ENCODE data around the gene HCN3. TPM values are rescaled to one million over a fixed set of nuclear protein-coding genes. Genes with fewer than 3 reads are reported as not detected.
A peak's percentile ranks its signal among the peaks of the same experiment; 100 is the strongest.
"Not testable (repeated sequence)": the region's sequence is repeated elsewhere in the genome, so short reads cannot be mapped to it uniquely, and the experiment has no call there.

HCN3 gene
- polyA plus RNA-seq: 18.3 TPM
- long read RNA-seq, donor 1, partial matches to known transcripts: 0 of 1 reads
- long read RNA-seq, donor 1, other reads (novel, unspliced or antisense): 0 of 1 reads
- long read RNA-seq, donor 2: 0 reads
- long read RNA-seq, donor 3: 0 reads
- long read RNA-seq, donor 4: 0 reads
- long read RNA-seq, donor 5, partial matches to known transcripts: 0 of 1 reads
- long read RNA-seq, donor 5, other reads (novel, unspliced or antisense): 0 of 1 reads
- long read RNA-seq, donor 6, partial matches to known transcripts: 85 of 87 reads
- long read RNA-seq, donor 6, other reads (novel, unspliced or antisense): 0 of 87 reads
- long read RNA-seq, donor 7: 0 reads
- long read RNA-seq, donor 8, partial matches to known transcripts: 0 of 1 reads
- long read RNA-seq, donor 8, other reads (novel, unspliced or antisense): 0 of 1 reads
- long read RNA-seq, donor 9, partial matches to known transcripts: 29 of 35 reads
- long read RNA-seq, donor 9, other reads (novel, unspliced or antisense): 6 of 35 reads
- long read RNA-seq, donor 10, partial matches to known transcripts: 0 of 2 reads
- long read RNA-seq, donor 10, other reads (novel, unspliced or antisense): 0 of 2 reads
- long read RNA-seq, donor 11, partial matches to known transcripts: 0 of 1 reads
- long read RNA-seq, donor 11, other reads (novel, unspliced or antisense): 0 of 1 reads

- no peaks in the 10 kb centered on the region for H3K27me3 ChIP-seq (ENCODE audit: control insufficient read depth, insufficient read depth, low read length)
- peaks cover 17% of the 10 kb centered on the region for H3K4me1 ChIP-seq (ENCODE audit: control insufficient read depth, insufficient read depth, low read length)
- WGBS (ENCODE audit: insufficient coverage, low lambda C conversion rate): no CpG with 5 or more reads among the region's 68 CpGs
- H3K36me3 ChIP-seq (ENCODE audit: control insufficient read depth, insufficient read depth, low read length): peaks cover under 1% of the 10 kb centered on the region
- peak within 1 kb of the TSS; percentile 50 for H3K27ac ChIP-seq (ENCODE audit: low read length)
- H3K9me3 ChIP-seq (ENCODE audit: control insufficient read depth, low read depth, low read length): no peaks in the 10 kb centered on the region
- DNase-seq: peak; percentile 97 to 98
- H3K4me3 ChIP-seq (ENCODE audit: low read length): peak within 1 kb of the TSS; percentile 92
Measured at GRCh38 chr1:155277070-155277901, at the start of gene HCN3. Gene HCN3, plus strand, starts transcription at chr1:155277463. Its CDS starts 128 bp downstream, at chr1:155277591.

DNA sequence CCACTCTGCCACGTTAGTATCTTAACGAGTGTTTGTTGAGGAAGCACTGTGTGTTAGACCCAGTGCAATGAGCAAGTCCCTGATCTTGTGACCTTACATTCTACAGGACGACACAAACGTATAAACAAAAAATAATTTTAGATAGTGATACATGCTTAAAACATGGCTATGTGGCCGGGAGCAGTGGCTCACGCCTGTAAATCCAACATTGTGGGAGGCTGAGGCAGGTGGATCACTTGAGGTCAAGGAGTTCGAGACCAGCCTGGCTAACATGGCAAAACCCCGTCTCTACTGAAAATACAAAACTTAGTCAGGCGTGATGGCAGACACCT lies 49.2 kb upstream of the HCN3 start:
- peak overlapping the region; percentile 62 for H3K4me3 ChIP-seq (ENCODE audit: low read length)
- peak overlapping the region; percentile 61 for H3K27ac ChIP-seq (ENCODE audit: low read length)
- H3K4me1 ChIP-seq (ENCODE audit: control insufficient read depth, insufficient read depth, low read length): peaks cover 8% of the 10 kb centered on the region
- 40% methylated on average over 1 of the region's 9 CpGs for WGBS (ENCODE audit: insufficient coverage, low lambda C conversion rate)
- no peak for DNase-seq
- no peaks in the 10 kb centered on the region for H3K9me3 ChIP-seq (ENCODE audit: control insufficient read depth, low read depth, low read length)
- H3K36me3 ChIP-seq (ENCODE audit: control insufficient read depth, insufficient read depth, low read length): no peaks in the 10 kb centered on the region
- H3K27me3 ChIP-seq (ENCODE audit: control insufficient read depth, insufficient read depth, low read length): no peaks in the 10 kb centered on the region

DNA sequence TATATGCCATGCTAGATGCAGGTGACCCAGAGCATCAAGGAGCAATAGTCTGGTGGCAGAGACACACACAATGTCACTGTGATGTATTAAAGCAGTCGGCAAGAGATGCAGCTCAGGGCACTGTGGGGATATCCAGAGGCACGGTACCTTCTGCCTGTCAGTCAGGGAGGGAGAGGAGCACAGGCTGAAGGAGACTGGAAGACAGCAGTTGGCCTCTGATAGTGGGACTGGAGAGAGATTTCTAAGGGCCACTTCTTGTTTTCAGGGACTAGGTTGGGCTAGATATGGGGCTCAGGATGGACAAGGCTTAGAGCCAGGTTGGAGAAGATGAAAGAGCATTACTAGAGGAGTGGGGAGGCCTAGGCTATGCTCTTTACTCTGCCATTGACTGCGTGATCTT lies 46.0 kb upstream of the HCN3 start:
- DNase-seq; H3K27me3 ChIP-seq (ENCODE audit: control insufficient read depth, insufficient read depth, low read length); H3K27ac ChIP-seq (ENCODE audit: low read length); H3K9me3 ChIP-seq (ENCODE audit: control insufficient read depth, low read depth, low read length); H3K4me3 ChIP-seq (ENCODE audit: low read length); H3K4me1 ChIP-seq (ENCODE audit: control insufficient read depth, insufficient read depth, low read length); H3K36me3 ChIP-seq (ENCODE audit: control insufficient read depth, insufficient read depth, low read length): not testable (repeated sequence)
- no CpG with 5 or more reads among the region's 3 CpGs for WGBS (ENCODE audit: insufficient coverage, low lambda C conversion rate)

DNA sequence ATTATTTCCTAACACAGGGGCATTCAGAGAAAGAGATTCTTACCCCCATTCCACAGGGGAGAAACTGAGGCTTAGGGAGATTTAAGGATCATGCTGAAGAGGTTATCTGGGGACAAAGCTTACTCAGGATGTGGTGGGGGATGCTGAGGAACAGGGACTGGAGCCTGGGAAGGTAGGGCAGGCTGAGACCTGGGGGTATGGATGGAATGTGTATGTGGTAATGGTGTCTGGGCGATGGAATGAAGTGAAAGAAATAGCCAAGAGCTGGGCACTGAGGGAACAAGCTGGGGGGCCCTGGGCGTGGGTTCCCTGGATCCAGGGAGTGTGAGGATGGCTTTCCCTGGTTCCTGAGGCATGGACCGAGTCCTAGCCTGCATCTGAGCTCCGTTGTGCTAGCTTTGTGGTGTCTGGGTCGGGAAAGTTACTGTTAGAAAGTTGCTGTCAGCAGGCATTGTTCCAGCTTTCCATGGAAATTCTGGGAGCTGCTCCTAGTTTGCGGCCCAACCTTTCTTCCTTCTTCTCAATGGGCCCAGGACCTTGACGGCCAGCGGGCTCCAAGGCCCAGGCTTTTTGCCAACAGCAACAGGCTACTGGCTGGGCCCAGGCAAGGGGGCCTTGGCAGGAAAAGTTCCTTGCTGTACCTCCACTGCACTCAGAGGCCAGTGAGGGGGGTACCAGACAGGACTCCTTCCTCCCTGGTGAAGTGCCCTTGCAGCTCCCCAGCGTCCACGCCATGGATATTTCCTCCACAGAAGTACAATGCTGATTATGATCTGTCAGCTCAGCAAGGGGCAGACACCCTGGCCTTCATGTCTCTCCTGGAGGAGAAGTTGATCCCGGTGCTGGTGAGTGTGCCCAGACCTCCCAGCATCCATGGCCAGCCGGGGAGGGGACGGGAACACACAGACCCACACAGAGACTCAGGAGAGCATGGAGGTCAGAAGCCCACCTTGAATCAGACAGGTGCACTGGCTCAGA lies 45.0 kb upstream of the HCN3 start:
- WGBS (ENCODE audit: insufficient coverage, low lambda C conversion rate): no CpG with 5 or more reads among the region's 13 CpGs

DNA sequence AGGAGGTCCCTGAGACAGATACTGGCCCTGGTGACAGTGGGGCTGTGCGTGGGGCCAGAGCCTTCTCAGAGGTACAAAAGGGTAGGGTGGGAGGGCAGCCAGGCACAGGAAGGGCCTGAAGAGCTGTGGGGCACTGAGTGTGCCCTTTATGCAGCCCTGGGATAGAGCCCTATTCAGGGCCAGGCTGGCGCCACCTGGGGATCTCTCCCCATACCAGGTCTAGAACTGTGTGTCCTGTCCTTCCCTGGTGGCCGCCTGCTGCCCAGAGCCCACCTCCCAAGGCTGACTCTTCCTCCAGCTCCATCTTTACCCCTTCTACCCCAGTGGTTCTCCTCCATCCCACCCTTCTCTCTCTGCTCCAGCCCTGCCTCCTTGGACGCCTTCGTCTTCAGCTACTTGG lies 43.8 kb upstream of the HCN3 start:
- H3K36me3 ChIP-seq (ENCODE audit: control insufficient read depth, insufficient read depth, low read length): peaks cover 18% of the 10 kb centered on the region
- not testable (repeated sequence) for H3K27me3 ChIP-seq (ENCODE audit: control insufficient read depth, insufficient read depth, low read length); DNase-seq; H3K4me3 ChIP-seq (ENCODE audit: low read length); H3K27ac ChIP-seq (ENCODE audit: low read length); H3K9me3 ChIP-seq (ENCODE audit: control insufficient read depth, low read depth, low read length); H3K4me1 ChIP-seq (ENCODE audit: control insufficient read depth, insufficient read depth, low read length)
- no CpG with 5 or more reads among the region's 5 CpGs for WGBS (ENCODE audit: insufficient coverage, low lambda C conversion rate)

More for the DNA sequence above, 45.0 kb upstream of the HCN3 start:
- H3K27me3 ChIP-seq (ENCODE audit: control insufficient read depth, insufficient read depth, low read length); H3K9me3 ChIP-seq (ENCODE audit: control insufficient read depth, low read depth, low read length); DNase-seq; H3K4me1 ChIP-seq (ENCODE audit: control insufficient read depth, insufficient read depth, low read length); H3K27ac ChIP-seq (ENCODE audit: low read length); H3K4me3 ChIP-seq (ENCODE audit: low read length): not testable (repeated sequence)
- peaks cover 15% of the 10 kb centered on the region for H3K36me3 ChIP-seq (ENCODE audit: control insufficient read depth, insufficient read depth, low read length)

DNA sequence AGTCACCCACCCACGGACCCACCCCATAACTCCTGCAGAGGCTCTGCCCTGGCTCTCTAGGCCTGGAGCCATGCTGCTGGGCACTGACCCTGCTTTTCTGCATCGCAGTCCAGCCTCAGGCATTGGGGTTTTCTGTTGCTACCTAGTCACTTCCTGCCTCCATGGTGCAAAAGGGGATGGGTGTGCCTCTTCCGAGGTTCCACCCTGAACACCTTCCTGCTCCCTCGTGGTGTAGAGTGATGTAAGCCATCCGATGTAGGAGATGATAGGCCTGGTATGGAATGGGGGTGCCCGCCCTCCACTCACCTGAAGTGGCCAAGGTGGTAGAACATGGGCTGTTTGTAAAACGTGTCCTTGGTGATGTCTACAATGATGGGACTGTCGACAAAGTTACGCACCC lies 41.9 kb upstream of the HCN3 start:
- not testable (repeated sequence) for H3K4me3 ChIP-seq (ENCODE audit: low read length); H3K27ac ChIP-seq (ENCODE audit: low read length); H3K4me1 ChIP-seq (ENCODE audit: control insufficient read depth, insufficient read depth, low read length); H3K27me3 ChIP-seq (ENCODE audit: control insufficient read depth, insufficient read depth, low read length); H3K9me3 ChIP-seq (ENCODE audit: control insufficient read depth, low read depth, low read length); DNase-seq
- no CpG with 5 or more reads among the region's 9 CpGs for WGBS (ENCODE audit: insufficient coverage, low lambda C conversion rate)
- peaks cover 28% of the 10 kb centered on the region for H3K36me3 ChIP-seq (ENCODE audit: control insufficient read depth, insufficient read depth, low read length)

GRCh38 chr1:155236451-155236850 lies 40.8 kb upstream of the HCN3 start:
- no CpG with 5 or more reads among the region's 5 CpGs for WGBS (ENCODE audit: insufficient coverage, low lambda C conversion rate)
- Histone ChIP-seq H3K9me3 (ENCODE audit: control insufficient read depth, low read depth, low read length) (no peaks in the 10 kb centered on the region), H3K4me1 (ENCODE audit: control insufficient read depth, insufficient read depth, low read length) (no peaks in the 10 kb centered on the region), H3K36me3 (ENCODE audit: control insufficient read depth, insufficient read depth, low read length) (peaks cover 28% of the 10 kb centered on the region), H3K27ac (ENCODE audit: low read length) (no peak overlapping the region), H3K4me3 (ENCODE audit: low read length) (no peak overlapping the region), H3K27me3 (ENCODE audit: control insufficient read depth, insufficient read depth, low read length) (no peaks in the 10 kb centered on the region)
- DNase-seq: no peak

GRCh38 chr1:155241069-155241679 lies 36.1 kb upstream of the HCN3 start:
- H3K9me3 ChIP-seq (ENCODE audit: control insufficient read depth, low read depth, low read length): peaks cover 4% of the 10 kb centered on the region
- peak; percentile 71 to 84 for DNase-seq
- H3K27me3 ChIP-seq (ENCODE audit: control insufficient read depth, insufficient read depth, low read length): no peaks in the 10 kb centered on the region
- no peak overlapping the region for H3K27ac ChIP-seq (ENCODE audit: low read length)
- peaks cover 7% of the 10 kb centered on the region for H3K4me1 ChIP-seq (ENCODE audit: control insufficient read depth, insufficient read depth, low read length)
- peak overlapping the region; percentile 31 for H3K4me3 ChIP-seq (ENCODE audit: low read length)
- 40% methylated on average over 1 of the region's 4 CpGs for WGBS (ENCODE audit: insufficient coverage, low lambda C conversion rate)
- H3K36me3 ChIP-seq (ENCODE audit: control insufficient read depth, insufficient read depth, low read length): peaks cover 22% of the 10 kb centered on the region

DNA sequence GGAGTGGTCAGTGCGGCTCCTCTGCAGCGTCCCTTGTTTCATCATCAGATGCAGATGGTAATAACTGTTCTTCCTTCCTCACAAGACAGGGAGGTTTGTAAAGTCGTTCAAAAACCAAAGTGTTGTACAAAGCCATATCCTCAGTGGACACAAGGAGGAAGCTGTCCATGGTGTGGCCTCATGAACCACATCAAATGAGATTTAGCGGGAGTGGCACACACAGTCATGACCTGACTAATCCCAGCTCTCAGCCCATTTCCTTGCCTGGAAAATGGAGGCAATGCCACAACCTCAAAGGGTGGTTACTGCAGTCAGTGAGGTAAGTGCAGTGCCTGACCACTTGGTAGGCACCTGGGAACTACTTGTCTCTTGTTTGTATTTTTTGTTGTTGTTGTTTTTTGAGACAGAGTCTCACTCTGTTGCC lies 35.4 kb upstream of the HCN3 start:
- Histone ChIP-seq H3K27ac (ENCODE audit: low read length) (no peak overlapping the region), H3K27me3 (ENCODE audit: control insufficient read depth, insufficient read depth, low read length) (no peaks in the 10 kb centered on the region), H3K4me1 (ENCODE audit: control insufficient read depth, insufficient read depth, low read length) (peaks cover 7% of the 10 kb centered on the region), H3K4me3 (ENCODE audit: low read length) (no peak overlapping the region), H3K36me3 (ENCODE audit: control insufficient read depth, insufficient read depth, low read length) (peaks cover 16% of the 10 kb centered on the region), H3K9me3 (ENCODE audit: control insufficient read depth, low read depth, low read length) (peaks cover 4% of the 10 kb centered on the region)
- WGBS (ENCODE audit: insufficient coverage, low lambda C conversion rate): no CpG with 5 or more reads among the region's 4 CpGs
- no peak for DNase-seq

All from large intestine (tissue), 12 donors.